Panc1 (cell line): ENCODE results near the gene SKIC2.

Experiments used
- TCF7L2 ChIP-seq: IDR thresholded peaks from 2 replicates; pipeline ENCODE4 v1.6.1; 2011; ENCODE audit warnings: mild to moderate bottlenecking, low read depth, low read length, inconsistent platforms
- TF ChIP-seq, protein P1 (sequence below): fragments of 450-650 bp; IDR thresholded peaks from 2 replicates; pipeline ENCODE4 v1.5.1; 2017; ENCODE audit warnings: mild to moderate bottlenecking

DNA sequence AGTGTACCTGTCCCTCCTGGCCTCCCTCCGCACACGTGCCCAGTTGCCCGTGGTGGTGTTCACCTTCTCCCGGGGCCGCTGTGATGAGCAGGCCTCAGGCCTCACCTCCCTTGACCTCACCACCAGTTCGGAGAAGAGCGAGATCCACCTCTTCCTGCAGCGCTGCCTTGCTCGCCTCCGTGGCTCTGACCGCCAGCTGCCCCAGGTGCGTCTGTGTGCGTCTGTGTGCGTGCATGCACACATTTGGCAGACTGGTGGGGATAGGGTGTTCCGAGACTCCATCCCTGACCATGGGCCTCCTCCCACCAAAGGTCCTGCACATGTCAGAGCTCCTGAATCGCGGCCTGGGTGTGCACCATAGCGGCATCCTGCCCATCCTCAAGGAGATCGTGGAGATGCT is 4.9 kb downstream of the SKIC2 start:
- TF ChIP-seq, protein P1, sequence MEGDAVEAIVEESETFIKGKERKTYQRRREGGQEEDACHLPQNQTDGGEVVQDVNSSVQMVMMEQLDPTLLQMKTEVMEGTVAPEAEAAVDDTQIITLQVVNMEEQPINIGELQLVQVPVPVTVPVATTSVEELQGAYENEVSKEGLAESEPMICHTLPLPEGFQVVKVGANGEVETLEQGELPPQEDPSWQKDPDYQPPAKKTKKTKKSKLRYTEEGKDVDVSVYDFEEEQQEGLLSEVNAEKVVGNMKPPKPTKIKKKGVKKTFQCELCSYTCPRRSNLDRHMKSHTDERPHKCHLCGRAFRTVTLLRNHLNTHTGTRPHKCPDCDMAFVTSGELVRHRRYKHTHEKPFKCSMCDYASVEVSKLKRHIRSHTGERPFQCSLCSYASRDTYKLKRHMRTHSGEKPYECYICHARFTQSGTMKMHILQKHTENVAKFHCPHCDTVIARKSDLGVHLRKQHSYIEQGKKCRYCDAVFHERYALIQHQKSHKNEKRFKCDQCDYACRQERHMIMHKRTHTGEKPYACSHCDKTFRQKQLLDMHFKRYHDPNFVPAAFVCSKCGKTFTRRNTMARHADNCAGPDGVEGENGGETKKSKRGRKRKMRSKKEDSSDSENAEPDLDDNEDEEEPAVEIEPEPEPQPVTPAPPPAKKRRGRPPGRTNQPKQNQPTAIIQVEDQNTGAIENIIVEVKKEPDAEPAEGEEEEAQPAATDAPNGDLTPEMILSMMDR: no peak
- TF ChIP-seq TCF7L2: no peak
